ENCODE data around the gene NWD2. TPM values are rescaled to one million over a fixed set of nuclear protein-coding genes. Genes with fewer than 3 reads are reported as not detected.

The NWD2 gene
- total RNA-seq, 1 experiment from 2014 or later = not detected

- H4K5ac ChIP-seq (ENCODE audit: insufficient read length, low read depth, low read length) = no peak overlapping the region
- H2BK5ac ChIP-seq (ENCODE audit: insufficient read length, low read length) = no peak overlapping the region
- no peaks in the 10 kb centered on the region for H3K79me2 ChIP-seq (ENCODE audit: insufficient read depth, low read length)
These were observed 82.3 kb downstream of the NWD2 start for GRCh38 chr4:37326852-37327251.

More at GRCh38 chr4:37326852-37327251, 82.3 kb downstream of the NWD2 start:
- H3K79me1 ChIP-seq (ENCODE audit: insufficient read depth, low read depth, low read length, poor library complexity, severe bottlenecking) = no peaks in the 10 kb centered on the region
- no peak for DNase-seq
- no peak overlapping the region for H3K23ac ChIP-seq (ENCODE audit: insufficient read length, low read depth, low read length)
- peaks cover 6% of the 10 kb centered on the region; the same call in 1 of the 2 replicates for H3K4me1 ChIP-seq (ENCODE audit: insufficient read depth, low read length)
- no peak overlapping the region for H3K14ac ChIP-seq (ENCODE audit: insufficient read depth, low read length)
- Mint-ChIP-seq H3K27ac (no peak overlapping the region), H3K36me3 (ENCODE audit: insufficient read depth in 1 of 3, low read depth in 3 of 3) (peaks cover 0 to 1% (median 0%) of the 10 kb centered on the region in 3 experiments; a peak in 2 of 7 replicates), H3K4me1 (peaks cover 13 to 15% of the 10 kb centered on the region in 2 experiments), H3K9me3 (peaks cover 0 to 8% of the 10 kb centered on the region in 2 experiments; a peak in 3 of 5 replicates), H3K27me3 (ENCODE audit: low read depth) (no peaks in the 10 kb centered on the region), H3K4me3 (no peak overlapping the region)
- no peaks in the 10 kb centered on the region for H3K27me3 ChIP-seq (ENCODE audit: insufficient read depth, low read length)
- H2AK5ac ChIP-seq (ENCODE audit: insufficient read length, low read length) = no peak overlapping the region
- H3K9ac ChIP-seq (ENCODE audit: extremely low read depth, insufficient read length, low read length) = no peak overlapping the region
- no CpG with 5 or more reads among the region's 1 CpG for WGBS (ENCODE audit: extremely low coverage, insufficient read length, low lambda C conversion rate)
- no peaks in the 10 kb centered on the region for H3K23me2 ChIP-seq (ENCODE audit: insufficient read length, low read depth, low read length, poor library complexity, severe bottlenecking)
- H3K4me2 ChIP-seq (ENCODE audit: insufficient read depth, insufficient read length, low read length) = no peak overlapping the region
- H3K18ac ChIP-seq (ENCODE audit: insufficient read length, low read depth, low read length) = no peak overlapping the region
- H2AFZ ChIP-seq (ENCODE audit: low read length) = no peak overlapping the region
- no peak for TF ChIP-seq CTCF (conservative IDR thresholded peaks at IDR 0.05)
- H2BK20ac ChIP-seq (ENCODE audit: low read depth, low read length, poor library complexity, severe bottlenecking) = no peak overlapping the region
- H4K91ac ChIP-seq (ENCODE audit: insufficient read length, low read depth, low read length) = no peak overlapping the region
- H3K27ac ChIP-seq (ENCODE audit: insufficient read length, low read depth, low read length) = no peak overlapping the region
- no peak overlapping the region for H4K8ac ChIP-seq (replicated peaks; ENCODE audit: insufficient read length, low read depth, low read length)
- H2BK120ac ChIP-seq (ENCODE audit: low read depth, low read length, poor library complexity, severe bottlenecking) = no peak overlapping the region
- H3K9me3 ChIP-seq (ENCODE audit: control insufficient read depth, low read depth, low read length) = no peaks in the 10 kb centered on the region
- no peaks in the 10 kb centered on the region for H4K20me1 ChIP-seq (ENCODE audit: control insufficient read depth, insufficient read depth, insufficient read length)
- no peak overlapping the region for H2BK12ac ChIP-seq (ENCODE audit: insufficient read length, low read depth, low read length)
- H2BK15ac ChIP-seq (ENCODE audit: low read depth, low read length) = no peak overlapping the region
- no peak overlapping the region for H3K56ac ChIP-seq (ENCODE audit: insufficient read length, low read depth, low read length)
- H3K4ac ChIP-seq (ENCODE audit: low read depth, low read length) = no peak overlapping the region
- H3T11ph ChIP-seq (ENCODE audit: low read length) = no peak overlapping the region

All from H9 (cell line).